GM21529 (cell line): ENCODE data around the gene PTGER4.

Source experiments
- ATAC-seq: cut with Tn5 transposase; IDR thresholded peaks from one replicate; pipeline ENCODE4 v1.9.1; 2021; ENCODE audit not compliant: unreplicated experiment

PTGER4 gene

GRCh38 chr5:40669606-40670390 lies 9.9 kb upstream of the PTGER4 start:
- ATAC-seq: no peak

DNA sequence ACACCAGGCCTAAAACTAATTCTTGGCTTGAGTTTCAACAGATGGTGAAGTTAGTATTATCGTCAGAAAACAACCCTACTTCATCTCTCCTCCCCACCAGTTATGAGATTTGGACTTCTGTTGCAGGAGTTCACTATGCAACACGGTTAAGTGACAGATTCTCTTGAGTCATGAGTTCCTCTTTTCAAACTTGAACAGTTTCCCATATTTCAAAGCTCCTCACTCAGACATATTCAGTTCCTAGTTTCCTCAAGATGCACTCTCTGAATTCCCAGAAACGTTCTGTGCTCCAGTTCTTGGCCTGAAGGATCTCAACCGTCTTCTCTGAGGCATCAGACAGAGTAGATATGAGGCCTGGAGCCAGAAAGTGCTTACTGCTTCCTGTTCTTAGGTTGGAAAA lies 7.3 kb upstream of the PTGER4 start:
- no peak for ATAC-seq

DNA sequence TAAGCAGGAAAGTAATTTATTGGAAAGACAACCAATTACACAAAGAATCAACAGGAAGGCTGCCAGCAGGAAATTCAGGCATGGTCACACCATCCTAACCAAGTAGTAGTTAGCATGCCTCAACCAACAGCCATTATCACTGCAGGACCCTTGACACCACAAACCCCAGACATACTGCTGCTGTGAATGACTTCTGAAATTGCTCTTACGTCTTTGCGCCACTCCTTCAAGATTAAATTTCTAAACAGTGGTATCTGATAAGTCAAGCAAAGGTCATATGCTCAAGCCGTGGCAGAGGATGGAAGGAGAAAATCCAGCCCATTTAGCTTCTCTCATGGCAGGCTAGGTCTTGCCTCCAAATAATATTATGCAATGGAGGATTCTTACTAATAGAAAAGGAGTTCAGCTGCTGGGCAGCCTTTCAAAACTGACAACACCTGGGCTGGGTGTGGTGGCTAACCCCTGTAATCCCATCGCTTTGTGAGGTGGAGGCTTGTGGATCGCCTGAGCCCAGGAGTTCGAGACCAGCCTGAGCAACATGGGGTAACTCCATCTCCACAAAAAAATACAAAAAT lies 5.0 kb upstream of the PTGER4 start:
- no peak for ATAC-seq

GRCh38 chr5:40675396-40676133 lies 4.2 kb upstream of the PTGER4 start:
- ATAC-seq: no peak

GRCh38 chr5:40676613-40677343 lies 2.9 kb upstream of the PTGER4 start:
- ATAC-seq: no peak

DNA sequence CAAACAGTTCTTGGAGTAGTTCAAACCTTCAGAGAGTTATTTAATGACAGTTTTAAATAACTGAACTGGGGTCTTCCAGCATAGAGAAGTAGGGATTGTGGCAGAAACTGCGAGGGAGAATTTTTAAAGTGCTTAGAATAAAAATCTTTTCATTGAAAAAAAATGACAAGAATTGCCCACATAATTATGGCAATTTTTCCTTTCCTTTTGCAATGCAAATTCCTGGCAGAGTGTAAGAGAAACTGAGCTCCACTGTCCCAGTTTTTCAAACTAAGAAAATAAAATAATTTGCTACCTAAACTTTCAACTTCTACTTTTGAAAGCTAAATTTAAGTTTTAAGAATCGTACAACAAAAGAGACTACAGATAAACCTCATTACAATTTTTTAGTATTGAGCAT lies 2.3 kb upstream of the PTGER4 start:
- ATAC-seq: no peak

- ATAC-seq: no peak
Measured at GRCh38 chr5:40678026-40678425, 1.7 kb upstream of the PTGER4 start.

GRCh38 chr5:40678460-40679147 lies 1.1 kb upstream of the PTGER4 start:
- no peak for ATAC-seq

DNA sequence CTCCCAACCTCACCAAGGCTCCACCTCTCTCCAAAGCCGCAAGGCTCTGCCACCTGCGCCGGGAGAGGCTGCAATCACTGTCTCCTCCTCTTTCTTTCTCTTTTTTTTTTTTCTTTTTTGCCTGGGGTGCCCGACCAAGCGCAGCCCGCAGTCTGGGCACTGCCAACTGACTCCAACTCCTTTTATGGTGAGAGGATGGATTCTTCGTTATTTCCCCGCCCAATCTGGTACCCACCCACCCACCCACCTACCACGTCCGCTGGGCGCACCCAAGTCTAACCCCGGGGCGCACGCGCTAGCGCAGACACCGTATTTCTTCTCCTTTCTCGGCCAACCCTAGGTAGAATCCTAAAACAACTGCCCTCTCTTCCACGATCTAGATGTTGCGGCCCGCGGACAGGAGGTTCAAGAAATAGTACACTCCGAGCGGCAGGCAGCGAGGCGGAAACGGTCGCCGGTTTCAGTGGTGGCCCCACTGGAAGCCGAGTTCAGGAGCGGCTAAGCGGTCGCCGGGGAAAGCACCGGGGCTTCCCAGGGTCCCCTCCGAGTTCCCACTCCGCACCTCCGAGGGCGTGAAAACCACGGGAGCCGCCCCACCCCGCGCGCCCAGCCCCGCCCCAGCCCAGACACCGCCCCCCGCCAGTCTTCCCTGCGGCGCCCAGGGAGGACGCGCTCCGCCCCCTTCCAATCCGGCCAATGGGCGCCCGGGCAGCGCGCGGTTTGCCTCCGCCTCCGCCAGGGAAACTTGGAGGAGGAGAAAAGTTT lies 385 bp upstream of the PTGER4 start:
- peak; percentile 82 for ATAC-seq

DNA sequence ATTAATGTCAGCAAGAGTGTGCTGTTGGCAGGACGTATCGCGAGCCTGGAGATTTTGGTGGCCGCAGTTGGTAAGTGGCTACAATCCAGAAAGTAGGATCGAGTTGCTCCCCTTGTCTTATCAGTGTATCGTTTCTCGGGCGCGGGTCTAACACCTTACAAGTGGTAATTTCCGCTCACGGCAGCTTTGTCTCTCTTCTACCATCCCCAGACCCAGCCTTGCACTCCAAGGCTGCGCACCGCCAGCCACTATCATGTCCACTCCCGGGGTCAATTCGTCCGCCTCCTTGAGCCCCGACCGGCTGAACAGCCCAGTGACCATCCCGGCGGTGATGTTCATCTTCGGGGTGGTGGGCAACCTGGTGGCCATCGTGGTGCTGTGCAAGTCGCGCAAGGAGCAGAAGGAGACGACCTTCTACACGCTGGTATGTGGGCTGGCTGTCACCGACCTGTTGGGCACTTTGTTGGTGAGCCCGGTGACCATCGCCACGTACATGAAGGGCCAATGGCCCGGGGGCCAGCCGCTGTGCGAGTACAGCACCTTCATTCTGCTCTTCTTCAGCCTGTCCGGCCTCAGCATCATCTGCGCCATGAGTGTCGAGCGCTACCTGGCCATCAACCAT lies 1.1 kb downstream of the PTGER4 start:
- ATAC-seq: no peak

- ATAC-seq: peak; percentile 20
Measured at GRCh38 chr5:40681363-40682153, 1.8 kb downstream of the PTGER4 start.

DNA sequence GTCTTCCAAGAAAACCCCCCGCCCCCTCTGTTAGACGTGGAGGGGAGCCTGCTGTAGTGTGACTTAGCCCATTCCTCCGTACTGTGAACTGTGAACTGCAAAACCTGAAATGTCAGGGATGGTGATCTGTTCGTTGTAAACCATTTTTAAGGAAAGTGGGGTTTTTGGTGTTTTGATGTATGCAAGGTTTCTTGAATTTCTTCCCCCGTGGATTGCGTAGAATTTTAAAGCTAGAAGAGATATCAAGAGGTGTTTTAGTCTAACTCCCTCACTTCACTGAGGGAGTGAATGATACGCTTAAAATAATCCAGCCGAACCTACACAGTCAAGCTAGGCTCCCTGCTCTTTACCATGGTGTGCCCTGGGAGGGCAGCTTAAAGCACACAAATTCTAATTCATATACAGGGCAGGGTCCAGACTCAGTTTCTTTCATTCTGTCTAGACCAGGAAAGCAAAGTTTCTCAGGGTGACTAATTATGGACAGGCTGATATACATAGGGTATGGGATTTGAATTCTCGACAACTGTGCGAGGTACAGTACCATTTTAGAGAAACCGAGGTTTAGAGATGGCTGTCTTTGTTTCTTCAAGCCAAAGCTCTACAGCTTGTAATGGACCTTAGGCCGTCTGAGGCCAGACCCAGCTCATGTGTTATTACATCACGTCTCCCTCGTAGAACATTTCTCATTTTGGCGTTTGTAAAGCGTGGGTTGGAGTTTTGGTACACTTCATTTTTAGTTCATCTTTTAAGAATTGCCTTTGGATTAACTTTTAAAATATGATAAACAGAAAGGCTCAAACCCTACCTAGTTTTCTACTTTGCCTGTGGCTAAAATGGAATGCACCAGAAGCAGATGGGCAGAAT lies 2.7 kb downstream of the PTGER4 start:
- no peak for ATAC-seq

DNA sequence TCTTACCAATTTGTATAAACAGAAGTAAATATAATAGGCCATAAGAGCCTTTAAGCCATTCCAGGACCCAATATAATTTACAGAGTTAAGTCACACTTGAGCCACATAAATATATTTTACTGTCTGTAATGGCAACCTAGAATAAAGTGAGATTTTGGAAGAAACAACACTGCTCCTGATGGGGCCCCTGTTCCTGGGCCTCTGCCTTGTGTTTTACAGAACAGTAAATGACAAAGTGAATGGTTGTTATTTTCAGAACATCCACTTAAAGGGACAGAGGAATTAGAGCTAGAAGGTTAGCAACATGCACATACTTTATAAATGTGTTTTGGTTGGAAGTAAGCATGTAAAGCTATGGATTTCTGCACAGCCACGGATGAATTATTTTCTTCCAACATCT lies 3.6 kb downstream of the PTGER4 start:
- no peak for ATAC-seq

GRCh38 chr5:40685193-40685592 lies 5.5 kb downstream of the PTGER4 start:
- no peak for ATAC-seq

DNA sequence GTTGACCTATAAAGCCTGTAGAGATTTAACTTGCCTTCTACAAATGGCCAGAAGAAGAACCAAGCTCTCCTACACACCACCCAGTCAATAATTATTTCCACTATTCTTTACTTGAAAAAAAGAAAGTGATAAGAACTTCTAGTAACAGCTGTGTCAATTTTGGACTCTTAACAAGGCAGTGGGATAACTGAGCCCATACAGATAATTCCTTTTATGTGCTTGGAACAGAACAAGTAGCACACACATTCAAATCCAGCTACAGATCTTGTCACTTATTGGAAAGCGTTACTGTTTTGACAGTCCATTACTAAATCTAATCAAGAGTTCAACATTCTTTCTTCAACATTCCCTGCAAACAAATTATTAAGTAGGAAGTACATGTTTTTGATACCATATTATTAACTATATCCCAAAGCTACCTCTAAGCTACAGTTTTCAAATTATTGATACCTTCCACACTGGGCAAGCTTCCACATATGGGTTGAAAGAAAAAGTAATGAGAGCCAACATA lies 6.3 kb downstream of the PTGER4 start:
- no peak for ATAC-seq

DNA sequence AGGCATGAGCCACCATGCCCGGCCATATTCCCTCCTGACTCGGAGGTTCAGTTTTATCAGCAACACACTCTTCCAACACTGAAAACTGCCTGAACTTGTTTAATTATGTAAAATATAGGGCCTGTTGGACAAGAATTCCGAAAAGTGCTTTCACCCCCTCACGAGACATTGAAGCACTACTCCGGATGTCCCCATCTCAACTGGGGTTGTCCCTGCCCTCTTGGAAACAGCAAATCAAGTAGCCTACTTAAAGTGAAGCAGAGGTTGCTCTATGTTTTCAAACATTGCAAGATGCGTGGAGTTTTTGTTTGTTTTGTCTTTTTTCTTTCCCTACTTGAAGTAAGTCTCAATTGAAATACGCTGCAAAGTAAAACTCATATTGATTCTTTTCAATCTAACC lies 7.6 kb downstream of the PTGER4 start:
- no peak for ATAC-seq

DNA sequence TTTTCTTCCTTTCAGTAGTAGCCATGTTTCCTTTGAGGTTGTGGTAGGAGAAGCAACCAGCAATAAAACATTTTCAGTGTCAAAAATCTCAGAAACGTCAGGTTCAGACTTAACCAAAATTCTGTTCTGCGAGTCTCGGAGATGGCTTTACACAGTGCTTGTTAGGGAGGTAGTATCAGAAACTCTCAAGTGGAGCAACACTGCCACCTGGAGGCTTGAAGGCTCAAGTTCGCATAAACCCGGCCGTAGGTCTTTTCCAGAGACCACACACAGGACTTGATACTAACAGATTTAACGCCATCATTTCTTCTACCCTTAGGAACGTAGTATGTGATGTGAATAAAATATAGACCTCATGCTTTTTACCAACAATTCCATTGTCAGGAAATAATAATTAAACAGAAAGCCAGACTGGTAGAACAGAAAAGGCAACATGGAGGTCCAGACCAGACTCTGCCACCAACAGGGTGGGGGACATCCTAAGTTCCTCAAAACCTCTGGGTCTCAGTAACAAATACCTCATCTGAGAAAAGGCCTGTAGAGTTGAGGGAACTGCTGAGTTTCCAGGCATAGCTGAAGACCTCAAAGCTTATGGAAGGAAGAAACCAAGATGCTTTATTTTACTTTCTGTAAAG lies 8.5 kb downstream of the PTGER4 start:
- ATAC-seq: peak; percentile 92
